AG09319 (cell line): Measurements from ENCODE around the gene WDFY4.

Experiments used
- DNase-seq: peaks from one replicate; pipeline ENCODE4 v3.0.0-alpha.2; 2010; ENCODE audit warnings: low read depth; ENCODE audit errors: extremely low read depth
- CTCF ChIP-seq: IDR thresholded peaks from 2 replicates; pipeline ENCODE4 v1.5.1; 2011; ENCODE audit warnings: low read depth, mild to moderate bottlenecking, inconsistent platforms, low read length, moderate library complexity

The WDFY4 gene

GRCh38 chr10:48805848-48806247, 121.2 kb downstream of the WDFY4 start:
- DNase-seq: no peak
- TF ChIP-seq CTCF: no peak

GRCh38 chr10:48806342-48806741, 121.7 kb downstream of the WDFY4 start:
- TF ChIP-seq CTCF: no peak
- no peak for DNase-seq

GRCh38 chr10:48807791-48808470, 123.3 kb downstream of the WDFY4 start:
- no peak for DNase-seq
- no peak for TF ChIP-seq CTCF

GRCh38 chr10:48809261-48809660, 124.6 kb downstream of the WDFY4 start:
- DNase-seq: no peak
- TF ChIP-seq CTCF: no peak

GRCh38 chr10:48811461-48811860, 126.8 kb downstream of the WDFY4 start:
- no peak for DNase-seq
- TF ChIP-seq CTCF: no peak

- no peak for DNase-seq
- no peak for TF ChIP-seq CTCF
Observed at GRCh38 chr10:48811917-48812316, 127.2 kb downstream of the WDFY4 start.

GRCh38 chr10:48813291-48813690, 128.6 kb downstream of the WDFY4 start:
- DNase-seq: no peak
- TF ChIP-seq CTCF: no peak
